ENCODE data around the gene PDE4D.

PDE4D gene

GRCh38 chr5:59054963-59055528 lies 838.5 kb downstream of the PDE4D start:
- no peak for FAIRE-seq

GRCh38 chr5:59051951-59052350 lies 841.6 kb downstream of the PDE4D start:
- no peak for FAIRE-seq

- FAIRE-seq = no peak
These were observed 844.4 kb downstream of the PDE4D start for GRCh38 chr5:59049095-59049494.

- no peak for FAIRE-seq
These were observed 851.1 kb downstream of the PDE4D start for GRCh38 chr5:59042201-59043055.

GRCh38 chr5:59041355-59041754 lies 852.2 kb downstream of the PDE4D start:
- FAIRE-seq = no peak

GRCh38 chr5:59040804-59041201 lies 852.7 kb downstream of the PDE4D start:
- FAIRE-seq = no peak

- FAIRE-seq = no peak
These were observed 853.3 kb downstream of the PDE4D start for GRCh38 chr5:59040024-59040803.

- FAIRE-seq = no peak
These were observed 854.1 kb downstream of the PDE4D start for GRCh38 chr5:59039296-59040023.

GRCh38 chr5:59038798-59039295 lies 854.7 kb downstream of the PDE4D start:
- no peak for FAIRE-seq

GRCh38 chr5:59037941-59038797 lies 855.4 kb downstream of the PDE4D start:
- no peak for FAIRE-seq

- FAIRE-seq = no peak
These were observed 856.1 kb downstream of the PDE4D start for GRCh38 chr5:59037453-59037852.

GRCh38 chr5:59037041-59037440 lies 856.5 kb downstream of the PDE4D start:
- FAIRE-seq = no peak

- peak; percentile 17 for FAIRE-seq
These were observed 857.1 kb downstream of the PDE4D start for GRCh38 chr5:59036274-59036961.

- FAIRE-seq = no peak
These were observed 857.8 kb downstream of the PDE4D start for GRCh38 chr5:59035681-59036080.

- peak; percentile 74 for FAIRE-seq
These were observed 858.9 kb downstream of the PDE4D start for GRCh38 chr5:59034498-59035186.

- no peak for FAIRE-seq
These were observed 866.2 kb downstream of the PDE4D start for GRCh38 chr5:59027145-59027907.

- no peak for FAIRE-seq
These were observed 867.8 kb downstream of the PDE4D start for GRCh38 chr5:59025734-59026133.

GRCh38 chr5:59021837-59022514 lies 871.5 kb downstream of the PDE4D start:
- FAIRE-seq = no peak

- FAIRE-seq = no peak
These were observed 872.2 kb downstream of the PDE4D start for GRCh38 chr5:59021286-59021673.

Data from TTC549 (cell line).